22Rv1 (cell line): ENCODE measurements around the gene MTG1.
A peak's percentile ranks its signal among the peaks of the same experiment; 100 is the strongest.

ENCODE experiments used
- H3K27ac ChIP-seq: fragments of 450-650 bp; 2 replicates; pipeline ENCODE4 v1.5.1; 2017
- ZFX ChIP-seq: fragments of 450-650 bp; IDR thresholded peaks from 2 replicates; pipeline ENCODE4 v1.6.1; 2017; ENCODE audit warnings: antibody characterized with exemption, borderline replicate concordance
- TF ChIP-seq, protein P1 (sequence below): fragments of 450-650 bp; IDR thresholded peaks from 2 replicates; pipeline ENCODE4 v1.5.1; 2017; ENCODE audit warnings: mild to moderate bottlenecking

The MTG1 gene

DNA sequence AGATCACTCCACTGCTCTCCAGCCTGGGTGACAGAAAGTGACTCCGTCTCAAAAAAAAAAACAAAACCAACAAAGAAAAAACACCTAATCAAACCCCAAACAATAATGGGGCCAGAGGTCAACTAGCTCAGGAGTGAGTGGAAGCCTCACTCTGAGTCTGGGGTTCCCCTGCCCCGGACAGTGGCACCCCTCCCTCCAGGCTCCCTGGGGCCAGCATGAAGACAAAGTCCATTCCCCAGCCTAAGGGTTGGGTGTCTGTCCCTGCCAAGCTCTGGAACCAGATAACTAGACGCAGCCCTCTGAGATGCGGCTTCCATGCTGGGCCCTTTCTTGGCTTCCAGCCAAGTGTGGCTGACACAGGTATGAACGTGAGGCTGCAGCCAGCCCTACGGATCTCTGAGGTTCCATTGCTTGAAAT is 34.4 kb upstream of the MTG1 start:
- H3K27ac ChIP-seq, result peak overlapping the region; percentile 97
- TF ChIP-seq ZFX, result no peak
- TF ChIP-seq, protein P1, sequence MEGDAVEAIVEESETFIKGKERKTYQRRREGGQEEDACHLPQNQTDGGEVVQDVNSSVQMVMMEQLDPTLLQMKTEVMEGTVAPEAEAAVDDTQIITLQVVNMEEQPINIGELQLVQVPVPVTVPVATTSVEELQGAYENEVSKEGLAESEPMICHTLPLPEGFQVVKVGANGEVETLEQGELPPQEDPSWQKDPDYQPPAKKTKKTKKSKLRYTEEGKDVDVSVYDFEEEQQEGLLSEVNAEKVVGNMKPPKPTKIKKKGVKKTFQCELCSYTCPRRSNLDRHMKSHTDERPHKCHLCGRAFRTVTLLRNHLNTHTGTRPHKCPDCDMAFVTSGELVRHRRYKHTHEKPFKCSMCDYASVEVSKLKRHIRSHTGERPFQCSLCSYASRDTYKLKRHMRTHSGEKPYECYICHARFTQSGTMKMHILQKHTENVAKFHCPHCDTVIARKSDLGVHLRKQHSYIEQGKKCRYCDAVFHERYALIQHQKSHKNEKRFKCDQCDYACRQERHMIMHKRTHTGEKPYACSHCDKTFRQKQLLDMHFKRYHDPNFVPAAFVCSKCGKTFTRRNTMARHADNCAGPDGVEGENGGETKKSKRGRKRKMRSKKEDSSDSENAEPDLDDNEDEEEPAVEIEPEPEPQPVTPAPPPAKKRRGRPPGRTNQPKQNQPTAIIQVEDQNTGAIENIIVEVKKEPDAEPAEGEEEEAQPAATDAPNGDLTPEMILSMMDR, result no peak

DNA sequence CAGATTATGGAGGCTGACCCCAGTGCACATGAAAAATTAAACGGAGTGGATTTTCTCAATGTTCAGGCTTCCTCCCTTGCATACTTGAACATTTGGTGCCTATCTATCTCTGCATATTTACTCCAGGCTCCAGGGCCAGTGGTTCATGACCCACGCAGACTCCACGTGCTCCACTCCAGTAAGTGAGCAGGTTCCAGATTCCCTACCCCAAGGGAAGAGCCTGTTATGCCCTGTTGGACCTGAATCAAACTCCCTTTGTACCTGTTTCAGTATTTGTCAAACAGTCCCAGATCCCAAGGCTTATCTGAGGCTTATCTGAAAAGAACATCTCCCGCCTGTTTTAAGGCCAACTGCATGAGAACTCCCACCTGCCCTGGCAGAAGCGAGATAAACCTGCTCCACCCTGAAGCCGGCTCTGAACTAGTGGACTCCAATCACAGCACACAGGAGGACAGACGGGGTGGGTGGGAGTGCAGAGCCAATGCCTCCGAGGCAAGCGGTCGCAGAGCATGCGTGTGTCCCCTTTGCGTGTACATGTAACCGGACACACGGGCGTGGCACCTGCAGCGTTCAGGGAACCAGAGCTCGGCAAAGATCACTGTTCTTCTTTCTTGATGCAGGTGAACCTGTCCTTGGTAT is 33.9 kb upstream of the MTG1 start:
- TF ChIP-seq, protein P1, result no peak
- no peak for TF ChIP-seq ZFX
- H3K27ac ChIP-seq, result peak overlapping the region; percentile 97

DNA sequence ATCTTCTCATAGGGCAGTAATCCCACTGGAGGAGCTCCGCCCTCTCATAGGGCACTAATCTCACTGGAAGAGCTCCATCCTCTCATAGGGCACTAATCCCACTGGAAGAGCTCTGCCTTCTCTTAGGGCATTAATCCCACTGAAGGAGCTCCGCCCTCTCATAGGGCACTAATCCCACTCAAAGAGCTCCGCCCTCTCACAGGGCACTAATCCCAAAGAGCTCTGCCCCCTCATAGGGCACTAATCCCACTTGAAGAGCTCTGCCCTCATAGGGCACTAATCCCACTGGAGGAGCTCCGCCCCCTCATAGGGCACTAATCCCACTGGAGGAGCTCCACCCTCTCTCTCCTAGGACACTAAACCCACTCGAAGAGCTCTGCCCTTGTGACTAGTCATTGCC is 32.7 kb upstream of the MTG1 start:
- peak overlapping the region; percentile 97 for H3K27ac ChIP-seq
- TF ChIP-seq, protein P1, result no peak

DNA sequence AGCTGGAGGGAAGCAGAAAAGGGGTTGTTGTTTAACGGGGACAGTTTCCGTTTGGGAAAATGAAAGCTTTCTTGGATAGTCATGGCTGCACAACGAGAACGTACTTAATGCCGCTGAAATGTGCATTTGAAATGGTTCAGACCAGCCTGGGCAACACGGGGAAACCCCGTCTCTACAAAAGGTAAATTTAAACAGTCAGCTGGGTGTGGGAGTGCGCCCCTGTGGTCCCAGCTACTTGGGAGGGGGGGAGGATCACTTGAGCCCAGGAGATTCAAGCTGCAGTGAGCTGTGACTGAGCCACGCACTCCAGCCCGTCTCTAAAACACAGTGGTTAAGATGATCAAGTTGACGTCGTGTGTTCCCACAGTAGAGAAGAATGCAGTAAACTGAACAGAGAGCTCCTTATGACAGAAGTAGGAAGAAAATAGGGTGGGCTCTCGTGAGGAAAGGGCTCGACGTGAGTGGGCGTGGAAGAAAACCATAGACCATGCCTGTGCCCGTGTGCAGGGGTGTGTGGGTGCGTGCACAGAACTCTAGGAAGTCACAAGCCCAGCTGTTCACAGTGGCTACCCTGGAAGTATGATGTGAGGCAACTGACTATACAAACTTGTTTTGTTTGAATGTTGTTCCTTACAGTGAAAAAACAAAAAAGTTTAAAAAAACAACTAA is 32.0 kb upstream of the MTG1 start:
- TF ChIP-seq ZFX, result no peak
- TF ChIP-seq, protein P1, result no peak
- peak overlapping the region; percentile 97 for H3K27ac ChIP-seq

DNA sequence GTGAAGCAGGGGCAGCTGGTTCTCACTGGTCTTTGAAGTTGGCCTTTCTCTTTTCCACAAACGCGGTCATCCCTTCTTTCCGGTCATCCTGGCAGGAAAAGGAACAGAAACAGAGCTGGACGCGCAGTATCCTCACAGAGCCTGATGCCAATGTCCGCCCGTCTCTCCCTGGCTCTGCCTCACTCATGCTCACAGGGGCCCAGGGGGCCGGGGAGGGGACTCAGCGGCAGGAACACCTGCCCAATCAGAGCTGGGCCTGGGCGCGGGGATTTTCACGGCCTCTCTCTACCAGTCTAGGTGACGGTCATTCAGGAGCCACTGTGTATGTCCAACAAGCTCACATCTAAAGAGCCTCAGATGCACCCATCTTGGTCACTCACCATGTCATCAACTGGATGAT is 31.1 kb upstream of the MTG1 start:
- peak overlapping the region; percentile 97; the same call in 1 of the 2 replicates for H3K27ac ChIP-seq
- no peak for TF ChIP-seq ZFX
- TF ChIP-seq, protein P1, result no peak

DNA sequence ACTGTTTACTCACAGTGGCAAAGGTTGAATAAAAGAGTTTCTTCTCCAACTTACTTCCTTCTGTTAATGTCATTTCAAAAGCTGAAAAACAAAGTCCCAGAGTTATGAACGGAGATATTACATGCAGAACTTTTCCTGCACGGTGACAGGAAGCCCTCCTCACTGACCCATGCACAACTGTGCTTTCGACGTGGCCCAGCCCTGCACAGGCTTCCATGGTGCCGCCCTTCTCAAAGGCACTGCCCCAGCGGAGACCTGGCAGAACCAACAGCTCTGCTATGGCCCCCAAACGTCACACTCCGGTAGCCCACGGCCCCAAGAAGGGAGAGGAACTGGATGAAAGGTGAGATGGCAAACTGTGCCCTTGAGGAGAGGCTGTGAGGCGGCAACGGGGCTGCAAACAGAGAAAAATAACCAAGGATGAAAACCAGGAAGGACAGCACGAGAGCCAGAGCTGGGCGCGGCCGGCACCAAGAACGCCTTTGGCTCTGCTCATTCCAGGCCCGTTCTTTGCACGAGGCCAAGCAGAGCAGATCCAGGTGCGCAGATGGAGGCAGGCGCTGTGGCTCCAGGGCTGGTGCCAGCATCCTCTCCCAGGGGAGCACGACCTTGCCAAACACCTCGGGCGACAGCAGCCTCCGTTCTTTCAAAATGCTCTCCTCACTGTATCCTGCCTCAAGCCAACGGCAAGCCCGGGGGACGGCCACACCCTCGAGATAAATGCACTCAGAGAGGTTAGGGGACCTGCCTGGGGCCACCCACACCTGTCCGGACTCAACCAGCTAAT is 29.1 kb upstream of the MTG1 start:
- 0 out of 2 replicates have a peak overlapping the region, but pooled peaks have one; percentile 5 for H3K27ac ChIP-seq
- TF ChIP-seq ZFX, result no peak
- TF ChIP-seq, protein P1, result no peak
